Heart right ventricle (tissue), 16 donors: ENCODE data around the gene TNNI2. TPM values are rescaled to one million over a fixed set of nuclear protein-coding genes. Genes with fewer than 3 reads are reported as not detected.
"Not testable (repeated sequence)": the region's sequence is repeated elsewhere in the genome, so short reads cannot be mapped to it uniquely, and the experiment has no call there.

Experiments used
- ATAC-seq, 8 donors: fragments of 200-7000 bp; cut with Tn5 transposase; one replicate each; pipeline ENCODE4 v1.9.1; 2020; ENCODE audit warnings: mild to moderate bottlenecking in 8 of 8, moderate library complexity in 8 of 8, moderate number of reproducible peaks in 1 of 8
- DNase-seq, 2 donors: peaks; one replicate each; pipeline ENCODE4 v3.0.0-alpha.2; 2020
- H3K27ac ChIP-seq, 10 donors: fragments of 200-600 bp; sonication (generic) in 2 of 10; one replicate each; pipeline versions ENCODE4 v1.5.0 to v1.8.0; 2020 to 2022; ENCODE audit warnings: mild to moderate bottlenecking in 3 of 10
- H3K27me3 ChIP-seq, 7 donors: fragments of 200-600 bp; one replicate each; pipeline ENCODE4 v1.8.0; 2021 to 2022; ENCODE audit warnings: mild to moderate bottlenecking in 2 of 7
- H3K36me3 ChIP-seq, 9 donors: fragments of 200-600 bp; sonication (generic) in 1 of 9; one replicate each; pipeline versions ENCODE4 v1.5.0 to v1.8.0; 2020 to 2022; ENCODE audit warnings: mild to moderate bottlenecking in 2 of 9
- H3K4me1 ChIP-seq, 9 donors: fragments of 200-600 bp; sonication (generic) in 1 of 9; one replicate each; pipeline versions ENCODE4 v1.5.0 to v1.8.0; 2020 to 2022; ENCODE audit warnings: mild to moderate bottlenecking in 4 of 9
- H3K4me3 ChIP-seq, 10 donors: fragments of 200-600 bp; sonication (generic) in 2 of 10; one replicate each; pipeline versions ENCODE4 v1.5.0 to v1.8.0; 2020 to 2022; ENCODE audit warnings: mild to moderate bottlenecking in 7 of 10, moderate library complexity in 2 of 10
- H3K9me3 ChIP-seq, 11 donors: fragments of 200-600 bp in 10 of 11; sonication (generic) in 2 of 11; one replicate each; pipeline versions ENCODE4 v1.5.0 to v1.8.0; 2013 to 2022; ENCODE audit warnings: mild to moderate bottlenecking in 2 of 11, control low read depth in 1 of 11, moderate library complexity in 1 of 11
- WGBS, 2 donors: extraction: QIAGEN DNeasy Blood & Tissue Kit; methylation state at CpG; one replicate each; pipeline ENCODE4 v1.1.7; 2013; ENCODE audit warnings: inconsistent platforms in 1 of 2; 5-methylcytosine and 5-hydroxymethylcytosine counted together
- intact Hi-C, 10 donors: fragments of 100-400 bp; cut with DNase I; formaldehyde crosslinking; loops; one replicate each; pipeline versions ENCODE4 v1.11.1 to v1.14.2; 2022
- polyA plus RNA-seq, 2 donors: library from polyadenylated mRNA; stranded (reverse); fragments of 200-250 nt; gene quantifications; one replicate each; pipeline ENCODE4 v1.2.3, GENCODE V29; 2013
- total RNA-seq, 10 donors: library from RNA; stranded (reverse); fragmentation: NEBNext Ultra II Directional in 3 of 10; extraction: Animal tissue kit (Norgen Biotek cat#: 25700) in 3 of 10; gene quantifications; one replicate each; pipeline versions ENCODE4 v1.2.1 to v1.2.4, GENCODE V29; 2021 to 2023
- TF ChIP-seq, protein P1 (sequence below), 9 donors: fragments of 200-600 bp; sonication (generic) in 2 of 9; IDR thresholded peaks; one replicate each; pipeline versions ENCODE4 v1.5.0 to v1.8.0; 2021 to 2022; ENCODE audit warnings: antibody characterized with exemption in 9 of 9, mild to moderate bottlenecking in 5 of 9, moderate library complexity in 1 of 9
- donor health status: Arrhythmogenic right ventricular cardiomyopathy.
- donor health status: ischemic (EF 13 %, LVEDD 7.1; RV severe dilation, severe dysfunction).
- donor health status: healthy with polysubstance abuse.
- donor health status: DM: no; HTN: yes; CAD: no.
- donor health status: DM: no; HTN: no; CAD: no.
- donor health status: ischemic (EF 25% LVEDD 6.9; RV normal size, moderate dysfunction).
- donor health status: ischemic (EF 25% LVEDD 5.7; RV mildly dilated, moderate dysfunction).
- donor health status: healthy.
- donor health status: DM: yes; HTN: yes; CAD: no.
- donor health status: Ischemic cardiomyopathy.
- donor health status: ischemic (EF 35%, LVEDD 5.7; RV mildly dilated, moderate dysfunction).
- donor health status: nonischemic (EF 11% LVEDD 7.7; RV severe dilation, severe dysfunction).
- donor health status: DM: yes; HTN: yes; CAD: no.
- donor health status: PGD.
- donor health status: ischemic (EF 29% LVEDD 5.4; RV normal size, mild dysfunction).
- donor health status: nonischemic (EF 23%, LVEDD 6.1; RV moderate dilation, normal function).

The TNNI2 gene
- total and polyA plus RNA-seq, 12 donors, result 0.36 to 1.2 (median 0.55) TPM; not detected in 7

DNA sequence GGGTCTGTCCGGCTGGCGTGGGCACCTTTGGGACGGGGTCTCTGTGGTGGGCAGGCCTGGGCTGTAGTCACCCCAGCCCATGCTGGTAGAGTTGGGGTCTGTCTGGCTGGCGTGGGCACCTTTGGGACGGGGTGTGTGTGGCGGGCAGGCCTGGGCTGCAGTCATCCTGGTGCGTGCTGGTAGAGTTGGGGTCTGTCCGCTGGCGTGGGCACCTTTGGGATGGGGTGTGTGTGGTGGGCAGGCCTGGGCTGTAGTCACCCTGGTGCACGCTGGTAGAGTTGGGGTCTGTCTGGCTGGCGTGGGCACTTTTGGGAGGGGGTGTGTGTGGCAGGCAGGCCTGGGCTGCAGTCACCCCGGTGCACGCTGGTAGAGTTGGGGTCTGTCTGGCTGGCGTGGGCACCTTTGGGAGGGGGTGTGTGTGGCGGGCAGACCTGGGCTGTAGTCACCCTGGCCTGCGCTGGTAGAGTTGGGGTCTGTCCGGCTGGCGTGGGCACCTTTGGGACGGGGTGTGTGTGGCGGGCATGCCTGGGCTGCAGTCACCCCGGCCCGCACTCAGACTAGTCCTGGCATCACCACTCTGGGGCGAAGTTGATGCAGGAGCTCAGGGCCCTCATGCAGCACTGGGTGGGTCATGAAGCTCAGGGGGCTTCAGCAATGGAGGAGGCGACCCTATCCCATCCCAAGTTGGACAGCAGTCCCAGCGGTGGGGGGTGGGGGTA lies 33.6 kb downstream of the TNNI2 start:
- no peaks in the 10 kb centered on the region for H3K9me3 ChIP-seq
- TF ChIP-seq, protein P1, sequence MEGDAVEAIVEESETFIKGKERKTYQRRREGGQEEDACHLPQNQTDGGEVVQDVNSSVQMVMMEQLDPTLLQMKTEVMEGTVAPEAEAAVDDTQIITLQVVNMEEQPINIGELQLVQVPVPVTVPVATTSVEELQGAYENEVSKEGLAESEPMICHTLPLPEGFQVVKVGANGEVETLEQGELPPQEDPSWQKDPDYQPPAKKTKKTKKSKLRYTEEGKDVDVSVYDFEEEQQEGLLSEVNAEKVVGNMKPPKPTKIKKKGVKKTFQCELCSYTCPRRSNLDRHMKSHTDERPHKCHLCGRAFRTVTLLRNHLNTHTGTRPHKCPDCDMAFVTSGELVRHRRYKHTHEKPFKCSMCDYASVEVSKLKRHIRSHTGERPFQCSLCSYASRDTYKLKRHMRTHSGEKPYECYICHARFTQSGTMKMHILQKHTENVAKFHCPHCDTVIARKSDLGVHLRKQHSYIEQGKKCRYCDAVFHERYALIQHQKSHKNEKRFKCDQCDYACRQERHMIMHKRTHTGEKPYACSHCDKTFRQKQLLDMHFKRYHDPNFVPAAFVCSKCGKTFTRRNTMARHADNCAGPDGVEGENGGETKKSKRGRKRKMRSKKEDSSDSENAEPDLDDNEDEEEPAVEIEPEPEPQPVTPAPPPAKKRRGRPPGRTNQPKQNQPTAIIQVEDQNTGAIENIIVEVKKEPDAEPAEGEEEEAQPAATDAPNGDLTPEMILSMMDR (IDR thresholded peaks at IDR 0.05), result no peak
- peaks cover 9 to 67% (median 36%) of the 10 kb centered on the region in 9 donors for H3K4me1 ChIP-seq
- ATAC-seq (peak in 1 of 8 donors; percentile 2), DNase-seq (peak in 1 of 2 donors; percentile 10)
- H3K4me3 ChIP-seq, result peak overlapping the region in 8 of 10 donors; percentile 7 to 59 (median 42)
- 82 to 83% methylated on average over 24 to 25 of the region's 25 CpGs for WGBS, 2 donors
- H3K27me3 ChIP-seq, result peaks cover 0 to 12% (median 5%) of the 10 kb centered on the region in 7 donors
- no peaks in the 10 kb centered on the region for H3K36me3 ChIP-seq
- H3K27ac ChIP-seq, result peak overlapping the region in 8 of 10 donors; percentile 40 to 84 (median 68)
- intact Hi-C loops, result no loop called here

DNA sequence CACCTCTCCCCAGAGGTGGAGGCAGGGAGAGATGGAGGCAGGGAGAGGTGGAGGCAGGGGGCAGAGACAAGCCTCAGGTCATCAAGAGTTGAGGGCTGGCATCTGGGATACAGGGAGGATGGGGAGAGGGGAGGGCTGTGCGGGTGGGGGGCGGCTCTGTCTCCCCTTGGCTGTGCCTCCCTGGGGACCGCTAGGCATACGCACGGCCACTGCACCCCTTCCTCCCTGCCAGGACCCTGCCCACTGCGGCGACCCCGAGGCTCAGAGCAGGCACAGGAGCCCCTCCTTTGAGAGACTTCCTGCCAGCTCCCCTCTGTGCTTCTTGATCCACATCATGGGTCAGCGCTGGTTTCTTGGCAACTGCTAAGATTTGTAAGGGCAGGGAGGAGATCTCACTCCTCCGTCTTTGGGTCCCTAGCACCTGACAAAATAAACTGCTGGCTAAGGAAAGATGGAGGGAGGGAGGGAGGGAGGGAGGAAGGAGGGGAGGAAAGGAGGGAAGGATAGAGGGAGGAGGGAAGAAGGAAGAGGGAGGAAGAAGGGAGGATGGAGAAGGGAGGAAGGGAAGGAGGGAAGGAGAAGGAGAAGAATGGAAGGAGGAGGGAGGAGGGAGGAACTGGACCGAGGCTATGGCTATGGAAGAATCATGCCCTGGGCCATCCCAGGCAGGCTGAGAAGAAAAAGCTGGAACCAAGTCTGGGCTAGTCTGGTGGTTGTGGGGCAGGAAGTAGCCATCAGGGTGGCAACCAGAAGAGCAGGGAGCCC lies 34.4 kb downstream of the TNNI2 start:
- TF ChIP-seq, protein P1 (IDR thresholded peaks at IDR 0.05), result no peak
- ATAC-seq (peak in 5 of 8 donors; percentile 6 to 36 (median 11)), DNase-seq (peak in 1 of 2 donors; percentile 32)
- intact Hi-C loops, result no loop called here
- Histone ChIP-seq H3K9me3 (no peaks in the 10 kb centered on the region), H3K4me1 (peaks cover 17 to 66% (median 43%) of the 10 kb centered on the region in 9 donors), H3K4me3 (peak overlapping the region in 8 of 10 donors; percentile 7 to 55 (median 32)), H3K27ac (peak overlapping the region in 9 of 10 donors; percentile 39 to 84 (median 66)), H3K36me3 (no peaks in the 10 kb centered on the region), H3K27me3 (peaks cover 0 to 12% (median 5%) of the 10 kb centered on the region in 7 donors)
- 34 to 48% methylated on average over 9 to 11 of the region's 11 CpGs for WGBS, 2 donors

DNA sequence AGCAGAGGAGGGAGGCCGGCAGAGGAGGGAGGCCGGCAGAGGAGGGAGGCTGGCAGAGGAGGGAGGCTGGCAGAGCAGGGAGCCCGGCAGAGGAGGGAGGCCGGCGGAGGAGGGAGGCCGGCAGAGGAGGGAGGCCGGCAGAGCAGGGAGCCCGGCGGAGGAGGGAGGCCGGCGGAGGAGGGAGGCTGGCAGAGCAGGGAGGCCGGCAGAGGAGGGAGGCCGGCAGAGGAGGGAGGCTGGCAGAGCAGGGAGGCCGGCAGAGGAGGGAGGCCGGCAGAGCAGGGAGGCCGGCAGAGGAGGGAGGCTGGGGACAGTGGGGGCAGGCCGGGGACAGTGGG lies 35.0 kb downstream of the TNNI2 start:
- DNase-seq, result not testable (repeated sequence)

DNA sequence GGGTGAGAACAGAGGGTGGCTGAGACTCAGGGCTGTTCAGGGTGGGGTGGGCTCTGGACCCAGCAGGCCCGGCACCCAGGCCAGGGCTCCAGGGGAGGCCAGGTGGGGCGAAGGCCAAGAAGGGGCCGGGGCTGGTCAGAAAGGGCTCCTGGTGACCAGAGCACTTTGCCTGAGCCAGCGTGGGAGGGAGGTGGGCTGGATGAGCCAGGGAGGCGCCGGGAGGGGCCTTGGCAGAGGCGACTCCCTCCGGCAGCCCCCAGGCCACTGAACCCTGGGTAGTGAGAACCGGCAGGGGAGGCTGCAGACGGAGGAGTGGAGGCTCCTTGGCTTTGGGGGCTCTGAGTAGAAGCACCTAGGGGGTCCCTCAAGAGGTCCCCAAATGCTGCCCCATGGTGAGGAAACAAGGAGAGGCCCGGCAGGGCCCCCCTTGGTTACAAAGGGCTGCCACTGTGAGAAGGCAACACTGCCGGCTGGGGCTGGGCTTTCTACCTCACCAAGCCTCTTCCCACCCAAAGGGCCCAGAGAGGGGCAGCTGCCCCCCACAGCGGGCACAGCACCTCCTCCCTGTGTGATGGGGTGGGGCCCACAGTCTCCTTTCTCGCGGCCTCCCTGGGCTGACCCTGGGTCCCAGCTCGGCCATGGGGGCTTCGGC lies 35.8 kb downstream of the TNNI2 start:
- peak in 1 of 2 donors; percentile 31 for DNase-seq
- not testable (repeated sequence) for H3K36me3 ChIP-seq, H3K9me3 ChIP-seq, ATAC-seq, H3K27me3 ChIP-seq
- Histone ChIP-seq H3K4me1 (peaks cover 17 to 69% (median 54%) of the 10 kb centered on the region in 9 donors), H3K27ac (peak overlapping the region; percentile 66 to 100 (median 94)), H3K4me3 (peak overlapping the region in 5 of 10 donors; percentile 11 to 28 (median 21))
- intact Hi-C loops, result loop anchor here in 1 of 10 donors (5.0 kb wide), 1 partner anchor 32 kb away; no protein-coding TSS in a partner anchor
- WGBS, 2 donors, result 70 to 76% methylated on average over 15 to 17 of the region's 17 CpGs

More for the DNA sequence above, 35.0 kb downstream of the TNNI2 start:
- Histone ChIP-seq H3K4me3 (peak overlapping the region in 3 of 10 donors; percentile 15 to 55 (median 34)), H3K27ac (peak overlapping the region in 7 of 10 donors; percentile 10 to 84 (median 66)), H3K4me1 (peaks cover 17 to 63% (median 47%) of the 10 kb centered on the region in 9 donors)
- H3K36me3 ChIP-seq, ATAC-seq, H3K27me3 ChIP-seq, H3K9me3 ChIP-seq, intact Hi-C loops: not testable (repeated sequence)
- 91 to 92% methylated on average over 16 to 17 of the region's 17 CpGs for WGBS, 2 donors
